Measurements from ENCODE around the gene SIAH3. TPM values are rescaled to one million over a fixed set of nuclear protein-coding genes. Genes with fewer than 3 reads are reported as not detected.

SIAH3 gene
- total and polyA plus RNA-seq, 2 experiments from 2014 or later: 0.13 to 0.17 TPM

GRCh38 chr13:45781553-45782326, 69.8 kb downstream of the SIAH3 start (continued):
- TF ChIP-seq ZNF462 (CRISPR knock-in tag; IDR thresholded peaks at IDR 0.05) (no peak), CTCF (conservative IDR thresholded peaks at IDR 0.05; ENCODE audit: low read depth in 2 of 2) (no peak), JUNB (IDR thresholded peaks at IDR 0.05; ENCODE audit: unreplicated experiment) (no peak), ZNF331 (CRISPR knock-in tag; IDR thresholded peaks at IDR 0.05; ENCODE audit: low read depth) (no peak), NANOG (IDR thresholded peaks at IDR 0.05; ENCODE audit: borderline replicate concordance) (no peak)
- TF ChIP-seq, protein P1, sequence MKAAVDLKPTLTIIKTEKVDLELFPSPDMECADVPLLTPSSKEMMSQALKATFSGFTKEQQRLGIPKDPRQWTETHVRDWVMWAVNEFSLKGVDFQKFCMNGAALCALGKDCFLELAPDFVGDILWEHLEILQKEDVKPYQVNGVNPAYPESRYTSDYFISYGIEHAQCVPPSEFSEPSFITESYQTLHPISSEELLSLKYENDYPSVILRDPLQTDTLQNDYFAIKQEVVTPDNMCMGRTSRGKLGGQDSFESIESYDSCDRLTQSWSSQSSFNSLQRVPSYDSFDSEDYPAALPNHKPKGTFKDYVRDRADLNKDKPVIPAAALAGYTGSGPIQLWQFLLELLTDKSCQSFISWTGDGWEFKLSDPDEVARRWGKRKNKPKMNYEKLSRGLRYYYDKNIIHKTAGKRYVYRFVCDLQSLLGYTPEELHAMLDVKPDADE (IDR thresholded peaks at IDR 0.05): no peak

All from GM23338 (cell line).